ENCODE data around the gene GBA3. TPM values are rescaled to one million over a fixed set of nuclear protein-coding genes. Genes with fewer than 3 reads are reported as not detected.

The GBA3 gene
- polyA plus RNA-seq, 1 experiment = not detected

DNA sequence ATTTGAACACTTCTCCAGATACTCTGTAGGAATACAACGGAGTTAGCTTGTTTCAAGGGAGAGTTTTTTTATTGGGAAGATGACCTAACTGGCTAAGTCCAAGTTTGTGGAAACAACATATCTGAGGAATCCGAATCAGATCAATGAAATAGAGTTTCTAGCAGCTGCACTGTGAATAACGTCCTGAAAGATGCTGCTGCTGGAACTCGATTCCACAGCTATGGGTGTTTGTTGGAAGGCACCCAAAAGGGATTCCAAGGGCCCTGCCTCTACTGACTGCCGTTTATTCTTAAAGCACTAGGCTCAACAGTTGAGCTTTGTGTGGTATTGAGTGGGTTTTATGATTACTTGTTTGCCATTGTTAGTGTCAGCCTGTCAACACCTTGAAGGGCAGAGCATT is 6.6 kb upstream of the GBA3 start:
- TF ChIP-seq, protein P1, sequence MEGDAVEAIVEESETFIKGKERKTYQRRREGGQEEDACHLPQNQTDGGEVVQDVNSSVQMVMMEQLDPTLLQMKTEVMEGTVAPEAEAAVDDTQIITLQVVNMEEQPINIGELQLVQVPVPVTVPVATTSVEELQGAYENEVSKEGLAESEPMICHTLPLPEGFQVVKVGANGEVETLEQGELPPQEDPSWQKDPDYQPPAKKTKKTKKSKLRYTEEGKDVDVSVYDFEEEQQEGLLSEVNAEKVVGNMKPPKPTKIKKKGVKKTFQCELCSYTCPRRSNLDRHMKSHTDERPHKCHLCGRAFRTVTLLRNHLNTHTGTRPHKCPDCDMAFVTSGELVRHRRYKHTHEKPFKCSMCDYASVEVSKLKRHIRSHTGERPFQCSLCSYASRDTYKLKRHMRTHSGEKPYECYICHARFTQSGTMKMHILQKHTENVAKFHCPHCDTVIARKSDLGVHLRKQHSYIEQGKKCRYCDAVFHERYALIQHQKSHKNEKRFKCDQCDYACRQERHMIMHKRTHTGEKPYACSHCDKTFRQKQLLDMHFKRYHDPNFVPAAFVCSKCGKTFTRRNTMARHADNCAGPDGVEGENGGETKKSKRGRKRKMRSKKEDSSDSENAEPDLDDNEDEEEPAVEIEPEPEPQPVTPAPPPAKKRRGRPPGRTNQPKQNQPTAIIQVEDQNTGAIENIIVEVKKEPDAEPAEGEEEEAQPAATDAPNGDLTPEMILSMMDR (IDR thresholded peaks at IDR 0.05; ENCODE audit: insufficient read depth, low read depth, low read length) = no peak
- H3K27me3 ChIP-seq (ENCODE audit: control insufficient read depth, insufficient read depth, low read length) = 0 out of 2 replicates have a peak, but pooled peaks cover 2% of the 10 kb centered on the region
- H3K4me3 ChIP-seq (ENCODE audit: low read depth, low read length) = no peak overlapping the region
- ChIA-PET POLR2A (no interaction called here), CTCF (interaction anchor here (1.2 to 1.5 kb wide), 2 partner anchors 275 to 895 kb away, joined by 3 read pairs; no protein-coding TSS in a partner anchor)
- no peak for DNase-seq (ENCODE audit: low read depth)
- H3K36me3 ChIP-seq (ENCODE audit: control insufficient read depth, insufficient read depth, low read length) = no peaks in the 10 kb centered on the region

DNA sequence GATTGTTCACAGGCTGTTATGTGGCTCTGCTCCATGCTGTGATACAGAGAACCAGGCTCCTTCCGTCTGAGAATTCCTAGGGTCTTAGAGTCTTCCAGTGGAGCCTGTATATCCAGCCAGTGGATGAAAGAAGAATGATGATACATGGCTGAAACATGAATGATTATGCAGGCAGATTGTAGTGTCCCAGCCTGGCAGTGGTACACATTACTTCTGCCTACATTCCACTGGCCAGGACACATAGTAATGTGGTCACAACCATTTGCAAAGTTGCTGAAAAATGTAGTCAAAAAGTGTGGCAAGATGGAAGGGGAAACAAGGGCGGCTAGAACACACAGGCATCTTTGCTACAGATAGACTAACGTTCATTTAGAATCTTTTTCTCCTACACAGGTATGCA is 4.5 kb upstream of the GBA3 start:
- ChIA-PET POLR2A (no interaction called here), CTCF (interaction anchor here (0.6 kb wide), 1 partner anchor 280 kb away, joined by 3 read pairs; no protein-coding TSS in a partner anchor)
- peaks cover 2% of the 10 kb centered on the region; the same call in 1 of the 2 replicates for H3K27me3 ChIP-seq (ENCODE audit: control insufficient read depth, insufficient read depth, low read length)
- H3K4me3 ChIP-seq (ENCODE audit: low read depth, low read length) = no peak overlapping the region
- no peak for DNase-seq (ENCODE audit: low read depth)
- no peaks in the 10 kb centered on the region for H3K36me3 ChIP-seq (ENCODE audit: control insufficient read depth, insufficient read depth, low read length)
- TF ChIP-seq, protein P1 (IDR thresholded peaks at IDR 0.05; ENCODE audit: insufficient read depth, low read depth, low read length) = no peak

DNA sequence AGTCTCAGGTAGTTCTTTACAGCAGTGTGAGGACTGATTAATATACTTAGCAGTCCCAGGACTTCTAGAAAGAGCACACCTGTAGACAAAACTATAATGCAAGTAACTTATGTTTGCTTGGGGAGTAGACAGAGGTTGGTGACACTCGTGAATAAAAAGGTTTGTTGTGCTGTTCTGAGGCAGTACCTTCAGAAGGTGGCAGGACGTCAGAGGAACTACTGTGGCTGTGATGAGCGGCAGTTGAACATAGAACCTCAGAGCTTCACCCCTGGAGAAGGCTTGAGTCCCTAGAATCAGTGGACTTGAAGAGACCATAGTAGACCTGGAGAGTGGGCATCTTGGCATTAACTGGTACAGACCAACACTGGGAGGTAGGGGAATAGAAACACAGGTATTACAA is 3.3 kb upstream of the GBA3 start:
- TF ChIP-seq, protein P1 (IDR thresholded peaks at IDR 0.05; ENCODE audit: insufficient read depth, low read depth, low read length) = no peak
- no peak overlapping the region for H3K4me3 ChIP-seq (ENCODE audit: low read depth, low read length)
- no peak for DNase-seq (ENCODE audit: low read depth)
- ChIA-PET CTCF (interaction anchor here (1.0 to 1.5 kb wide), 2 partner anchors 278 to 284 kb away, joined by 3 to 4 read pairs; no protein-coding TSS in a partner anchor), POLR2A (no interaction called here)
- no peaks in the 10 kb centered on the region; the same call in 1 of the 2 replicates for H3K27me3 ChIP-seq (ENCODE audit: control insufficient read depth, insufficient read depth, low read length)
- H3K36me3 ChIP-seq (ENCODE audit: control insufficient read depth, insufficient read depth, low read length) = no peaks in the 10 kb centered on the region

DNA sequence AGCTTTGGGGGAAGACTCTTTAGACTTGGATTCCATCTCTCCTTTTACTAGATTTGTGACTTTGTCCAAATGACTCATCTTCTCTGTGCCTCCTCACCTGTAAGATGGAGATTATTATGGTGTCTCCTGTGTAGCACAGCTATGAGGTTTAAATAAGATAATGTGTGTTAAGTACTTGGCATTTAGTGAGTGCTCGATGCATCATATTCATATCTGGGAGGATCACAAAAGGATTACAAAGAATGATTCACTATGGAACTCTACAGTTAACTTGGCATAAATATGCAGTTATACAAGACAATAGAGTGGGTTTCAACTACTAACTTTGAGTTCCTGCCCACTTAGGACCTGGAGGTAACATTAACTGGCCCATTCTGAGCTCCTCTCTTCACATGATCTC is 2.3 kb downstream of the GBA3 start:
- Histone ChIP-seq H3K36me3 (ENCODE audit: control insufficient read depth, insufficient read depth, low read length) (no peaks in the 10 kb centered on the region), H3K27me3 (ENCODE audit: control insufficient read depth, insufficient read depth, low read length) (no peaks in the 10 kb centered on the region; the same call in 1 of the 2 replicates), H3K4me3 (ENCODE audit: low read depth, low read length) (no peak overlapping the region)
- no peak for DNase-seq (ENCODE audit: low read depth)
- CTCF ChIA-PET = interaction anchor here (2.2 kb wide), 1 partner anchor 906 kb away, joined by 6 read pairs; no protein-coding TSS in a partner anchor
- POLR2A ChIA-PET = no interaction called here
- TF ChIP-seq, protein P1 (IDR thresholded peaks at IDR 0.05; ENCODE audit: insufficient read depth, low read depth, low read length) = no peak

DNA sequence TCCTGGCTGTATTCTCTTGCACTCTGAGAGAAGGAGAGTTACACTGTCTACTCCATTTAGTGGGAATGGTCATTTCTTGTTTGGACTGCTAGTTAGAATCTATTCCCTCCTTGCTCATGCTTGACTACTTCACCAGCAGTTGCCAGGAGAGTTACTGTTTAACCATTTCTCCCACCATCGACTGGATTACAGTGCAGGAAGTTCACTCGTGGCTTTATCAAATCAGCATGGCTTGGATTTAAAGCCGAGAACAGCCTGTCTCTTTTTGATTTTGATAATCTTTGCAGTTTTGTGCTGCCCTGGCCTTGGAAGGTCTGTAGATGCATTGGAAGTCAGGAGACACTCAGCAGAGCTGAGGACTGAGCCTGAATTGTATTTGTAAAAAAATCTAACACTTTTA is 3.2 kb downstream of the GBA3 start:
- Histone ChIP-seq H3K27me3 (ENCODE audit: control insufficient read depth, insufficient read depth, low read length) (no peaks in the 10 kb centered on the region; the same call in 1 of the 2 replicates), H3K36me3 (ENCODE audit: control insufficient read depth, insufficient read depth, low read length) (no peaks in the 10 kb centered on the region), H3K4me3 (ENCODE audit: low read depth, low read length) (no peak overlapping the region)
- TF ChIP-seq, protein P1 (IDR thresholded peaks at IDR 0.05; ENCODE audit: insufficient read depth, low read depth, low read length) = no peak
- no peak for DNase-seq (ENCODE audit: low read depth)
- ChIA-PET POLR2A (no interaction called here), CTCF (interaction anchor here (2.0 kb wide), 1 partner anchor 285 kb away, joined by 5 read pairs; no protein-coding TSS in a partner anchor)

All from BJ (cell line).